Upper lobe of left lung (tissue), 6 donors: ENCODE measurements around the gene YWHAQ. TPM values are rescaled to one million over a fixed set of nuclear protein-coding genes. Genes with fewer than 3 reads are reported as not detected.
"Not testable (repeated sequence)": the region's sequence is repeated elsewhere in the genome, so short reads cannot be mapped to it uniquely, and the experiment has no call there.

Experiments
- ATAC-seq, 2 donors: fragments of 200-7000 bp; cut with Tn5 transposase; one replicate each; pipeline ENCODE4 v1.9.1; 2022; ENCODE audit warnings: mild to moderate bottlenecking in 2 of 2, moderate library complexity in 2 of 2; ENCODE audit not compliant: low FRiP score in 2 of 2
- DNase-seq, 2 donors: peaks; one replicate each; pipeline ENCODE4 v3.0.0-alpha.2; 2019 to 2020
- H3K27ac ChIP-seq, 4 donors: fragments of 200-600 bp; sonication (generic); one replicate each; pipeline ENCODE4 v1.5.1; 2016 to 2019
- H3K27me3 ChIP-seq, 4 donors: fragments of 200-600 bp; sonication (generic); one replicate each; pipeline ENCODE4 v1.5.1; 2017 to 2019
- H3K36me3 ChIP-seq, 4 donors: fragments of 200-600 bp; sonication (generic); one replicate each; pipeline ENCODE4 v1.5.1; 2016 to 2019
- H3K4me1 ChIP-seq, 4 donors: fragments of 200-600 bp; sonication (generic); one replicate each; pipeline ENCODE4 v1.5.1; 2018 to 2019
- H3K4me3 ChIP-seq, 4 donors: fragments of 200-600 bp; sonication (generic); one replicate each; pipeline ENCODE4 v1.5.1; 2017 to 2019; ENCODE audit warnings: mild to moderate bottlenecking in 2 of 4, moderate library complexity in 1 of 4
- H3K9me3 ChIP-seq, 4 donors: fragments of 200-600 bp; sonication (generic); one replicate each; pipeline ENCODE4 v1.5.1; 2018 to 2019
- CTCF ChIP-seq, 6 experiments: fragments of 450-650 bp in 4 of 6; fragments of 200-600 bp in 2 of 6; sonication (generic) in 2 of 6; IDR thresholded peaks; one replicate each; pipeline ENCODE4 v1.5.1; 2016 to 2019; ENCODE audit warnings: antibody characterized with exemption in 6 of 6
- EP300 ChIP-seq, 4 donors: sonication (generic); formaldehyde crosslinking; IDR thresholded peaks; one replicate each; pipeline ENCODE4 v1.5.1; 2017; ENCODE audit warnings: antibody characterized with exemption in 4 of 4, control low read depth in 2 of 4
- POLR2A ChIP-seq, 4 donors: fragments of 450-650 bp; IDR thresholded peaks; one replicate each; pipeline ENCODE4 v1.5.1; 2016 to 2017; ENCODE audit warnings: antibody characterized with exemption in 4 of 4, mild to moderate bottlenecking in 2 of 4
- POLR2AphosphoS5 ChIP-seq, 2 donors: sonication (generic); formaldehyde crosslinking; IDR thresholded peaks; one replicate each; pipeline ENCODE4 v1.5.1; 2017; ENCODE audit warnings: antibody characterized with exemption in 2 of 2
- WGBS, 2 donors: methylation state at CpG; one replicate each; pipeline ENCODE4 v1.1.5; 2017 to 2018; 5-methylcytosine and 5-hydroxymethylcytosine counted together
- total RNA-seq, 6 donors: library from RNA; depleted of rRNA in 4 of 6; stranded (reverse); fragments of >200 nt in 4 of 6; gene quantifications; one replicate each; pipeline versions ENCODE4 v1.1.0 to v1.2.1, GENCODE V29; 2016 to 2021
- donor health status: DM: no; HTN: no; CAD: no; lungs with moderate emphysema.
- donor health status: DM: no; HTN: yes; CAD: no; lungs with severe emphysema.

YWHAQ gene
- total RNA-seq, 6 donors from 2014 or later: 67.1 to 223 (median 176) TPM

- 72 to 76% methylated on average over 3 of the region's 3 CpGs for WGBS, 2 donors
- Histone ChIP-seq H3K27ac (peak overlapping the region in 1 of 4 donors; percentile 71), H3K4me1 (peaks cover 20 to 43% (median 25%) of the 10 kb centered on the region in 4 donors), H3K9me3 (no peaks in the 10 kb centered on the region), H3K36me3 (peaks cover 4 to 32% (median 11%) of the 10 kb centered on the region in 4 donors), H3K27me3 (no peaks in the 10 kb centered on the region), H3K4me3 (no peak overlapping the region)
- ATAC-seq (no peak), DNase-seq (no peak)
- no peak for TF ChIP-seq POLR2AphosphoS5 (IDR thresholded peaks at IDR 0.05)
- TF ChIP-seq CTCF (IDR thresholded peaks at IDR 0.05): no peak
- no peak for TF ChIP-seq POLR2A (IDR thresholded peaks at IDR 0.05)
- no peak for TF ChIP-seq EP300 (IDR thresholded peaks at IDR 0.05)
Measured at GRCh38 chr2:9592699-9593098, 38.1 kb downstream of the YWHAQ start.

- Histone ChIP-seq H3K9me3 (no peaks in the 10 kb centered on the region), H3K27ac (no peak overlapping the region), H3K4me1 (peaks cover 16 to 31% (median 22%) of the 10 kb centered on the region in 4 donors), H3K4me3 (no peak overlapping the region), H3K36me3 (peaks cover 4 to 52% (median 16%) of the 10 kb centered on the region in 4 donors), H3K27me3 (no peaks in the 10 kb centered on the region)
- no peak for ATAC-seq
- WGBS, 2 donors: 91 to 92% methylated on average over 3 of the region's 3 CpGs
- DNase-seq: no peak
- TF ChIP-seq EP300 (IDR thresholded peaks at IDR 0.05) (no peak), CTCF (IDR thresholded peaks at IDR 0.05) (no peak), POLR2AphosphoS5 (IDR thresholded peaks at IDR 0.05) (no peak), POLR2A (IDR thresholded peaks at IDR 0.05) (no peak)
Measured at GRCh38 chr2:9590641-9591040, 40.2 kb downstream of the YWHAQ start.

GRCh38 chr2:9586465-9586864 lies 44.3 kb downstream of the YWHAQ start:
- Histone ChIP-seq H3K36me3 (peaks cover 4 to 70% (median 26%) of the 10 kb centered on the region in 4 donors), H3K27me3 (no peaks in the 10 kb centered on the region), H3K27ac (no peak overlapping the region), H3K9me3 (no peaks in the 10 kb centered on the region), H3K4me1 (no peaks in the 10 kb centered on the region), H3K4me3 (no peak overlapping the region)
- DNase-seq (no peak), ATAC-seq (no peak)
- TF ChIP-seq POLR2AphosphoS5 (IDR thresholded peaks at IDR 0.05) (no peak), EP300 (IDR thresholded peaks at IDR 0.05) (no peak), POLR2A (IDR thresholded peaks at IDR 0.05) (no peak), CTCF (IDR thresholded peaks at IDR 0.05) (no peak)
- 91 to 94% methylated on average over 3 of the region's 3 CpGs for WGBS, 2 donors

- no peak for TF ChIP-seq CTCF (IDR thresholded peaks at IDR 0.05)
- TF ChIP-seq POLR2A (IDR thresholded peaks at IDR 0.05): no peak
- no peak for TF ChIP-seq EP300 (IDR thresholded peaks at IDR 0.05)
- no peak for TF ChIP-seq POLR2AphosphoS5 (IDR thresholded peaks at IDR 0.05)
- no peaks in the 10 kb centered on the region for H3K27me3 ChIP-seq
- no peak overlapping the region for H3K4me3 ChIP-seq
- no peaks in the 10 kb centered on the region for H3K9me3 ChIP-seq
- WGBS, 2 donors: 98% methylated on average over 5 of the region's 5 CpGs
- no peak overlapping the region for H3K27ac ChIP-seq
- peaks cover 4 to 62% (median 26%) of the 10 kb centered on the region in 4 donors for H3K36me3 ChIP-seq
- no peak for DNase-seq
- no peak for ATAC-seq
- no peaks in the 10 kb centered on the region for H3K4me1 ChIP-seq
Measured at GRCh38 chr2:9585486-9585885, 45.3 kb downstream of the YWHAQ start.

GRCh38 chr2:9584902-9585301 lies 45.9 kb downstream of the YWHAQ start:
- peaks cover 2 to 60% (median 26%) of the 10 kb centered on the region in 4 donors for H3K36me3 ChIP-seq
- H3K4me3 ChIP-seq, H3K4me1 ChIP-seq, DNase-seq, ATAC-seq, H3K27me3 ChIP-seq, H3K27ac ChIP-seq, H3K9me3 ChIP-seq: not testable (repeated sequence)
